Right renal cortex interstitium (tissue), 3 donors: ENCODE data around the gene NPC1. TPM values are rescaled to one million over a fixed set of nuclear protein-coding genes. Genes with fewer than 3 reads are reported as not detected.
A peak's percentile ranks its signal among the peaks of the same experiment; 100 is the strongest.
"Not testable (repeated sequence)": the region's sequence is repeated elsewhere in the genome, so short reads cannot be mapped to it uniquely, and the experiment has no call there.

ENCODE experiments used
- DNase-seq, 3 donors: peaks; one replicate each; pipeline ENCODE4 v3.0.0-alpha.2; 2013; ENCODE audit warnings: low read depth in 3 of 3, low spot score in 2 of 3
- polyA plus RNA-seq, 3 donors: library from polyadenylated mRNA; unstranded; fragments of 120-200 nt; gene quantifications; one replicate each; pipeline ENCODE4 v1.2.1, GENCODE V29; 2013; ENCODE audit not compliant: insufficient read length in 3 of 3

Gene NPC1
- polyA plus RNA-seq: 10 to 100 TPM; 18.5 to 21.3 (median 20.0) TPM

DNA sequence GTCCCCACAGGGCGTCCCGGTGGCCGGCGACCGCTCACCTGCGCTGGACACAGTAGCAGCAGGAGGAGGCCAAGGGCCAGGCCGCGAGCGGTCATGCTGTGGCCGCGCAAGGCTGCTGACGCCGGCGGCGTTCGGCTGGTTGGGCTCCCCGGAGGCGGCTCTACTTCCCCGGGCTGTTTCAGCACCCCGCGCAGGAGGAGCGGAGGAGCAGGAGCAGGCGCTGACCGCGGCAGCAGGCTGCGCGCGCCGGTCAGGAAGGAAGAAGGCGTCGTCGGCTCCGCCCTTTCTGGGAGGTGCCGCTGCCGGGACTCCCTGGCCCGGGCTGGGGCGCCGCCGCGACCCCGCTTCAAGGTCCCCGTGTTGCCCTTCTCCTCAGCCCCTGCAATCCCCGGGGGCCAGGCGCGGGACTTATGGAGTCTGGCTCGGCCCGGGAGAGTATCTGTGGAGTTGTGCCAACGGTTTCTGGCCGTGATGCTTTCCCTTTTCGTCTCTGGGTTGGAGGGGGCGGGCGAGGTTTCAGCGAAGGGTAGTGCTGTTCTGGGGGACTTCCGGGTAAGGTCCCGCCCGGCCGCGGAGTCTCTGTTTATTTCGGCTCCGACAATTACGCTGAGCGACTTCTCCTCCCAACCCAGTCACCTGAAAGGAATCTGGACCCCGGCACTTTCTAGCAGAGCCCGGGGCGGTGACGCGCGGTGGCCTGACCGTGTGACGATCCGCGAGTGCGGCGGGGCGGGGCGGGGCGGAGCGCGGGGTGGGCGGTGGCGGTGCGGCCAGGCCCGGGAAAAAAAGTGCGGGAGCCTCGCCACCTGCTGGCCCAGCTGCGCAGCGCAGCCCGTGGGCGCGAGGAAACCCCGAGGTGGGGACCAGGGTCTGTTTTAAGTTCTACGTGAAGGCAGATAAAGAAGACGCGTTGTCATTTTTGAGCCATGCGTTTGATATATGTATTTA, at the start of gene NPC1:
Gene NPC1, minus strand, starts transcription at position 258 of the 948 bp plus-strand sequence. Its CDS starts 163 bp downstream, at position 95.
- peak; percentile 74 to 88 (median 81) for DNase-seq

DNA sequence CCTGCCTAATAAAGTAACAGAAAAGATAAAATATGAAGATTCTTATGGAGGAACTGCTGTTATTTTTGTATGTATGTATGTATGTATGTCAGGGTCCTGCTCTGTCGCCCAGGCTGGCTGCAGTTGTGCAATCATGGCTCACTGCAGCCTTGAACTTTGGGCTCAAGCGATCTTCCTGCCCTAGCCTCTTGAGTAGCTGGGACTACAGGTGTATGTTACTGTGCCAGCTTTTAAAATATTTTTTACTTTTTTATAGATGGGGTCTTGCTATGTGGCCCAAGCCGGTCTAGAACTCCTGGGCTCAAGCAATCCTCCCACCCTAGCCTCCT, 49.7 kb upstream of the NPC1 start:
- DNase-seq: no peak

GRCh38 chr18:23635283-23636070, 49.2 kb upstream of the NPC1 start:
- DNase-seq: no peak

DNA sequence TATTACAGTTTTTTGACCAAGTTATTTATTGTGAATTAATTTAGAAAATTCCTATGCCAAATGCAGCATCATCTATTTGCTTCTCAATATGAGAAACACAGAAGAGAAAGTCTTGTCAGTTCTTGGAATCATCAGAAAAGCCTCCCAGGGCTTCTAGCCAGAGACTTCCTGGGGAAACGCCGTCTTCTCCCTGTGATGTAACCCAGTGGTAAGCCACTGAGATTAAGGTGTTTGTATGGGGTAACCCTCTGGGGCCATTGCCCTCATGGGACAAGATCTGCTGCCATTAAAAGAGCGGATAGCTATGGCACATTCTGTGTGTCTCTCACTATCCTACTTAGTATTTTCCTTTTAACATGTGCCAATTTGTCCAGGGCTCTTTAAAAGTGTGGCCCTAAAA, 48.4 kb upstream of the NPC1 start:
- no peak for DNase-seq

DNA sequence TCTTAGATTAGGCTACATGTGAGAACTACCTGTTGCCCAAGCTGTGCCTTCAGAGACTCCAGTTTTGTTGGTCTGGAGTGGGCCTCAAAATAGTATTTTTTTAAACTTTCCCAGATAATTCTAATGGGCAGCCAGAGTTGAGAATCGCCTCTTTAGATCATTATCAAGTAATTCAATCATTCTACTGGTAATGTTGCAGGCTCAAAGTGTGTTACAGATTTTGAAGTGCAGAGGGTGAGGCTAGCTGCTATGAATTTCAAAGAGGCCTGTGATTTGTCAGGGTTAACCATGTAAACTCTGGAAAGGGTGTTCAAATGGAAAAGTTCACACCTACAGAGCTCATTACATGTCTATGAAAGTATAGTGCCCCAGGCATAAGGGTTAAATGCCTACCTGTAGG, 46.3 kb upstream of the NPC1 start:
- DNase-seq: no peak

GRCh38 chr18:23631746-23632145, 45.4 kb upstream of the NPC1 start:
- DNase-seq: no peak

DNA sequence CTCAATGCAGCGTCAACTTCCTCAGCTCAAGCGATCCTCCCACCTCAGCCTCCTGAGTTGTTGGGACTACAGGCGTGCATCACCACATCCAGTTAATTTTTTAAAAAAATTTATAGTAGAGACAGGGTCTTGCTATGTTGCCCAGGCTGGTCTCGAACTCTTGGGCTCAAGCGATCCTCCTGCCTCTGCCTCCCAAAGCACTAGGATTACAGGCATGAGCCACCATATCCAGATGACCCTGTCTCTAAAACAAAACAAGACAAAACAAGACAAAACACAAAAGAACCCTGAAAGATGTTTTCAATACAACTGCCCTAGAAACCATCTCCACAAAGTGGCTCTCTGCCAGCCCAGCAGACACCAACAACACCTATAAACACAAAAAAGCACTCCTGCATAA, 45.0 kb upstream of the NPC1 start:
- DNase-seq: no peak

- no peak for DNase-seq
These were observed 43.2 kb upstream of the NPC1 start for GRCh38 chr18:23629444-23629946.

DNA sequence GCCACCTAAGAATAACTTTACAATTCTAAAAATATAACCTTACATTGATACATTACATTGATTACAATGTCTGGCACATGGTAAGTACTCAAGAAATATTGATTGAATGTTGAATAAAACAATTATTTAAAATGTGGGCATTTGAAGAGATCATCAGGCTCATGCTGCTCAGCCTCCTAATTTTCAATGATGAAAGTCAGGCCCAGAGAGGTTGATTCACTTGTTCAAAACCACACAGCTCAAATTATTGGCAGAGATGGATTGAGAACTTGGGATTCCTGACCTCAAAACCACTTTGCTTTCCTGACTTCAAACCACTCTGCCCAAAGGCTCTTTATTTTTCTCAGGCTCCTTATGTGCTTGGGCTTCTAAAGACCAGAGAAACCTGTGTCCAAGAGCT, 41.7 kb upstream of the NPC1 start:
- no peak for DNase-seq

- no peak for DNase-seq
These were observed 41.0 kb upstream of the NPC1 start for GRCh38 chr18:23627321-23627720.

GRCh38 chr18:23626451-23627279, 40.4 kb upstream of the NPC1 start:
- no peak for DNase-seq

- DNase-seq: no peak
These were observed 36.7 kb upstream of the NPC1 start for GRCh38 chr18:23623040-23623439.

DNA sequence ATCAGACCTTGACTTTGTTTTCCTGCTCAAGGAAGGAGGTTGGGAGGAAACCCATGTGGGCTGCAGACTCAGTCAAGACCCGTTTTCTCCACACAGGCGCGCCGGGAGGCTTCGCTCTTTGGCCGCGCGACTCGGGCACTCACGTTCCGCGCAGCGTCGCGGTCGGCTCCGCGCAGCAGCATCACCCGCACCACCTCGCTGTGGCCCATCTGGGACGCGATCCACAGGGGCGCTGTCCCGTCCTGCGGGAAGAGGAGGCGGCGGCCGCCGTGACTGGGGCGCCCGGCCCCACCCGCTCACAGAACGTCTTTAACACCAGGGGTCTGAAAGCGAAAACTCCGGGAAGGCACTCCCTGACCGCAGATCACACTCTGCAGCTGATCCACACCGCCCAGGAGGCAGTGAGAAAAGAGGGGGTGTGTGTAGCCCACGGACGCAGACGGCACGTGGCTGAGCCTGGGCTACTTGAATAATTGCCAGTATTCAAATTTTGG, 33.1 kb upstream of the NPC1 start:
- DNase-seq: no peak

DNA sequence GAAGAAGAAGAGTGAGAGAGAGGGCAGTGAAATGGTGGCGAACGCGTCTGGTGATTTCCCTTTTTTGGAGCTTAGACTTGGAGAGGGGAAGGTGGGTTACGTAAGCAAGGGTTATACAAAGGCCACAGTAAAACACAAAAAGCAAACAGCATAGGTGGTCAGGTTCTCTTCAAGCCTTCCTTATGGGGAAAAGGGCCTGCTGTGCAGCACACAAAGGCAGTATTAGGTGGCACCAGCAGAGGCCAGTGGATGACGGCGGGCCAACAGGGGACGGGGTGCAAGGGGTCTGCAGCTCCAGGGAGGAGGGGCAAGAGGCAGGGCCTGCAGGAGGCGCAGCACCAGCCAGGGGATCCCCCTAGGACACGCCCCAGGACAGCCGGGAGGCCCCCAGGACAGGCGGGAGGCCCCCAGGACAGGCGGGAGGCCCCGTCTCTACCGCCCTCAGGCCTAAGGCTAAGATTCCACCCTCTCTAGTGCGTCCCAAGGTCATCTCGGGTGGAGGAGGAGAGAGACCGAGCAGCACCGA, 32.6 kb upstream of the NPC1 start:
- no peak for DNase-seq

DNA sequence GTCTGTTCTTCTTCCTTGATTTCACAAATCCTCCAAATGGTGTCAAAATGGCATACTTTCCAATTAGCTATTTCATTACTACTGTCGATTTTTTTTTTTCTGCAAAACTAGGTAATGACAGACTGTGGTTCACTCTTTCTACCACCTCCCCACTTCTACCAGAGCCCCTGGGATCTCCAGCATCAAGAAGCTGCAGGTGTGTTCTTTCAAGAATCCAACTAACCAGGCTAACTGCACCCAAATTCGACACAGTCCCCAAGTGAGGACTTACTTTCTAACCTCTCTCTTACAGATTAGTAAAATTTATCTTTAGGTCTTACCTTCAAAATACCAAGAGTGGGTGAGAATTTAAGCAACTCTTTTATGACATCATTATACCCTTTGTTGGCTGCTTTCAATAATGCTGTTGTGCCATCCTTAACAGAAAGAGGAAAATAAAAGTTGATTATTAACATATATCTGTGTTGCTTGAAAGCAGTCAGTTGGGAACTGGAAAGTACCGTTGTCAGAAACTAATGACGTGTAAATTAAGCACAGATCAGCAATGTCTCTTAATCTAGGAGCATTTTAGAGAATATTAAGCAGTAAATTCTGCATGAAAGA, 31.2 kb upstream of the NPC1 start:
- no peak for DNase-seq

- no peak for DNase-seq
These were observed 30.0 kb upstream of the NPC1 start for GRCh38 chr18:23616258-23616657.

DNA sequence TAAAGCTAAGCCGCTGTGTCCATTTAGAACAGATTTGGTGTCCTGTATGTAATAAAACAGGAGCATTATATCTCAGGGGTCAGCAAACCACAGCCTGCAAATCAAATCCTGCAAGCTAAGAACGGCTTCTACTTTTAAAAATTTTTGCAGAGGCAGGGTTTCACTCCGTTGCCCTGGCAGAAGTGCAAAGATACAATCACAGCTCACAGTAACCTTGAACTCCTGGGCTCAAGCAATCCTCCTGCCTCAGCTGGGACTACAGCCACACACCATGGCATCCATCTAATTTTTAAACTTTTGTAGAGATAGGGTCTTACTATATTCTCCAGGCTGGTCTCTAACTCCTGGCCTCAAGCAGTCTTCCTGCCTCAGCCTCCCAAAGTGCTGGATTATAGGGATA, 28.6 kb upstream of the NPC1 start:
- no peak for DNase-seq

GRCh38 chr18:23614413-23614812, 28.1 kb upstream of the NPC1 start:
- DNase-seq: no peak

GRCh38 chr18:23613091-23613475, 26.8 kb upstream of the NPC1 start:
- DNase-seq: not testable (repeated sequence)
